PFSK-1 (cell line): Measurements from ENCODE around the gene TMOD2.

ENCODE experiments used
- FOXP2 ChIP-seq: optimal IDR thresholded peaks from 2 replicates; pipeline ENCODE3; 2011; ENCODE audit warnings: borderline replicate concordance, control low read depth, inconsistent platforms; ENCODE audit not compliant: insufficient read depth; ENCODE audit errors: extremely low read length, extremely low read depth
- POLR2AphosphoS5 ChIP-seq: IDR thresholded peaks from 2 replicates; pipeline ENCODE4 v1.6.1; 2012; ENCODE audit warnings: low read depth, mild to moderate bottlenecking, control low read depth, low read length, moderate library complexity
- TAF1 ChIP-seq: IDR thresholded peaks from 2 replicates; pipeline ENCODE4 v1.6.1; 2012; ENCODE audit warnings: low read length, control low read depth, borderline replicate concordance; ENCODE audit not compliant: insufficient read depth
- TF ChIP-seq, protein P1 (sequence below), 2 experiments: IDR thresholded peaks; 2 replicates each; pipeline versions ENCODE4 v1.6.1 to v1.8.0; 2011 to 2012; ENCODE audit warnings: low read depth in 2 of 2, low read length in 2 of 2, control low read depth in 1 of 2, inconsistent platforms in 1 of 2, mild to moderate bottlenecking in 1 of 2, moderate library complexity in 1 of 2; ENCODE audit not compliant: insufficient read depth in 1 of 2

DNA sequence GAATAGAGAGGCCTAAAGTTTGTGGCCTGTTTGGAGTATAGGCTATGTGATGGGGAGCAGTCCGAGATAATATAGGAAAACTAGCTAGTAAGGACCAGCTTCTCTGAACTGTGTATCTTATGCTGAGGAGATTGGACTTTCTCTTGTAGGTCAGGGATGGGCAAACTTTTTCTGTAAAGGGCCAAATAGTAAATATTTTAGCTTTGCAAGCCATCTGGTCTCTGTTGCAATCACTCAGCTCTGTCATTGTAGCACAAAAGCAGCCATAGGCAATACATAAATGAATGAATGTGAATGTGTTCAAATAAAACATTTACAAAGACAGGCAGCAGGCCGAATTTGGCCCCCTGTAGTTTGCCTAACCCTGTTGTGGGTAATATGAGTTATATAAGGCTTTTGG, 102.6 kb downstream of the TMOD2 start:
- no peak for TF ChIP-seq POLR2AphosphoS5
- TF ChIP-seq, protein P1, sequence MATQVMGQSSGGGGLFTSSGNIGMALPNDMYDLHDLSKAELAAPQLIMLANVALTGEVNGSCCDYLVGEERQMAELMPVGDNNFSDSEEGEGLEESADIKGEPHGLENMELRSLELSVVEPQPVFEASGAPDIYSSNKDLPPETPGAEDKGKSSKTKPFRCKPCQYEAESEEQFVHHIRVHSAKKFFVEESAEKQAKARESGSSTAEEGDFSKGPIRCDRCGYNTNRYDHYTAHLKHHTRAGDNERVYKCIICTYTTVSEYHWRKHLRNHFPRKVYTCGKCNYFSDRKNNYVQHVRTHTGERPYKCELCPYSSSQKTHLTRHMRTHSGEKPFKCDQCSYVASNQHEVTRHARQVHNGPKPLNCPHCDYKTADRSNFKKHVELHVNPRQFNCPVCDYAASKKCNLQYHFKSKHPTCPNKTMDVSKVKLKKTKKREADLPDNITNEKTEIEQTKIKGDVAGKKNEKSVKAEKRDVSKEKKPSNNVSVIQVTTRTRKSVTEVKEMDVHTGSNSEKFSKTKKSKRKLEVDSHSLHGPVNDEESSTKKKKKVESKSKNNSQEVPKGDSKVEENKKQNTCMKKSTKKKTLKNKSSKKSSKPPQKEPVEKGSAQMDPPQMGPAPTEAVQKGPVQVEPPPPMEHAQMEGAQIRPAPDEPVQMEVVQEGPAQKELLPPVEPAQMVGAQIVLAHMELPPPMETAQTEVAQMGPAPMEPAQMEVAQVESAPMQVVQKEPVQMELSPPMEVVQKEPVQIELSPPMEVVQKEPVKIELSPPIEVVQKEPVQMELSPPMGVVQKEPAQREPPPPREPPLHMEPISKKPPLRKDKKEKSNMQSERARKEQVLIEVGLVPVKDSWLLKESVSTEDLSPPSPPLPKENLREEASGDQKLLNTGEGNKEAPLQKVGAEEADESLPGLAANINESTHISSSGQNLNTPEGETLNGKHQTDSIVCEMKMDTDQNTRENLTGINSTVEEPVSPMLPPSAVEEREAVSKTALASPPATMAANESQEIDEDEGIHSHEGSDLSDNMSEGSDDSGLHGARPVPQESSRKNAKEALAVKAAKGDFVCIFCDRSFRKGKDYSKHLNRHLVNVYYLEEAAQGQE (IDR thresholded peaks at IDR 0.05; ENCODE audit: insufficient read depth in 1 of 2, low read depth in 2 of 2, low read length in 2 of 2): no peak
- no peak for TF ChIP-seq FOXP2
- TF ChIP-seq TAF1: no peak
